Adrenal gland (tissue), 12 donors: ENCODE measurements around the gene CAPN2. TPM values are rescaled to one million over a fixed set of nuclear protein-coding genes. Genes with fewer than 3 reads are reported as not detected.

Source experiments
- DNase-seq, 7 donors: peaks; one replicate each; pipeline ENCODE4 v3.0.0-alpha.2; 2019 to 2020
- H3K27ac ChIP-seq, 5 donors: fragments of 200-600 bp; sonication (generic) in 4 of 5; 1 replicate in 3 of 5; 2 replicates in 2 of 5; pipeline versions ENCODE4 v1.5.1 to v1.8.0; 2016 to 2020; ENCODE audit warnings: mild to moderate bottlenecking in 1 of 5
- H3K27me3 ChIP-seq: fragments of 200-600 bp; 2 replicates; pipeline ENCODE4 v1.8.0; 2021
- H3K36me3 ChIP-seq, 2 donors: fragments of 200-600 bp; replicated peaks in 1 of 2; 1 replicate in 1 of 2; 2 replicates in 1 of 2; pipeline versions ENCODE4 v1.5.1 to v1.8.0; 2018 to 2022
- H3K4me1 ChIP-seq, 2 donors: fragments of 200-600 bp; replicated peaks in 1 of 2; 1 replicate in 1 of 2; 2 replicates in 1 of 2; pipeline versions ENCODE4 v1.5.1 to v1.8.0; 2018 to 2021
- H3K4me3 ChIP-seq, 4 donors: fragments of 200-600 bp; sonication (generic) in 3 of 4; one replicate each; pipeline ENCODE4 v1.5.1; 2016 to 2018
- H3K9me3 ChIP-seq, 3 donors: fragments of 200-600 bp; sonication (generic) in 1 of 3; replicated peaks in 1 of 3; 1 replicate in 2 of 3; 2 replicates in 1 of 3; pipeline versions ENCODE4 v1.5.1 to v1.8.0; 2016 to 2021
- CTCF ChIP-seq, 6 experiments: fragments of 450-650 bp in 4 of 6; fragments of 200-600 bp in 2 of 6; sonication (generic) in 1 of 6; IDR thresholded peaks; 1 replicate in 5 of 6; 2 replicates in 1 of 6; pipeline versions ENCODE4 v1.5.1 to v1.8.0; 2016 to 2021; ENCODE audit warnings: antibody characterized with exemption in 6 of 6, mild to moderate bottlenecking in 2 of 6, moderate library complexity in 1 of 6
- POLR2A ChIP-seq, 2 donors: fragments of 450-650 bp; IDR thresholded peaks; one replicate each; pipeline ENCODE4 v1.6.1; 2017; ENCODE audit warnings: antibody characterized with exemption in 2 of 2, mild to moderate bottlenecking in 2 of 2, moderate library complexity in 1 of 2
- WGBS, 4 donors: extraction: QIAGEN DNeasy Blood & Tissue Kit in 2 of 4; methylation state at CpG; one replicate each; pipeline versions ENCODE4 v1.1.5 to v1.1.7; 2013 to 2017; 5-methylcytosine and 5-hydroxymethylcytosine counted together
- intact Hi-C, 2 donors: fragments of 100-400 bp; cut with DNase I; formaldehyde crosslinking; loops; one replicate each; pipeline versions ENCODE4 v1.14.1 to v1.15.0; 2022 to 2023
- polyA plus RNA-seq, 3 donors: library from polyadenylated mRNA; stranded (reverse); fragments of 200-250 nt in 2 of 3; fragments of 350-450 nt in 1 of 3; fragmentation: Illumina TruSeq in 1 of 3; extraction: RNeasy Lipid Tissue Mini Kit (QIAGEN cat#74804) in 1 of 3; gene quantifications; one replicate each; pipeline ENCODE4 v1.2.3, GENCODE V29; 2013 to 2014
- total RNA-seq, 9 donors: library from RNA; depleted of rRNA in 4 of 9; stranded (reverse); fragments of >200 nt in 4 of 9; fragments of 120-200 nt in 1 of 9; fragmentation: NEBNext Ultra II Directional in 1 of 9; extraction: Animal tissue kit (Norgen Biotek cat#: 25700) in 1 of 9; gene quantifications; one replicate each; pipeline versions ENCODE4 v1.1.0 to v1.2.4, GENCODE V29; 2013 to 2023
- donor health status: healthy with polysubstance abuse.
- donor health status: Bipolar disorder and iron deficiency.
- donor health status: DM: yes; HTN: yes; CAD: no.
- donor health status: DM: no; HTN: no; CAD: no.
- donor health status: DM: no; HTN: no; CAD: no.
- donor health status: DM: yes; HTN: yes; CAD: no.

The CAPN2 gene
- total and polyA plus RNA-seq, 12 donors: 110 to 366 (median 199) TPM

- Histone ChIP-seq H3K27me3 (no peaks in the 10 kb centered on the region), H3K9me3 (no peaks in the 10 kb centered on the region), H3K36me3 (peaks cover 0 to 26% of the 10 kb centered on the region in 2 donors), H3K4me3 (no peak overlapping the region), H3K4me1 (peaks cover 36 to 50% of the 10 kb centered on the region in 2 donors), H3K27ac (peak overlapping the region in 3 of 5 donors; percentile 40 to 57 (median 55))
- TF ChIP-seq CTCF (IDR thresholded peaks at IDR 0.05): no peak
- peak in 1 of 2 donors; percentile 46 for TF ChIP-seq POLR2A (IDR thresholded peaks at IDR 0.05)
- DNase-seq: peak in 6 of 7 donors; percentile 55 to 85 (median 82)
- intact Hi-C loops: loop anchor here in 1 of 2 donors (5.0 kb wide), 1 partner anchor 32 kb away; no protein-coding TSS in a partner anchor
- WGBS, 4 donors: 59 to 73% (median 60%) methylated on average over 8 to 9 of the region's 9 CpGs
These were observed 2.7 kb downstream of the CAPN2 start for GRCh38 chr1:223714849-223715603.

- 53 to 87% (median 64%) methylated on average over 6 of the region's 6 CpGs for WGBS, 4 donors
- Histone ChIP-seq H3K4me3 (no peak overlapping the region), H3K27ac (peak overlapping the region in 3 of 5 donors; percentile 40 to 57 (median 55)), H3K9me3 (no peaks in the 10 kb centered on the region), H3K27me3 (no peaks in the 10 kb centered on the region), H3K36me3 (peaks cover 0 to 32% of the 10 kb centered on the region in 2 donors), H3K4me1 (peaks cover 40 to 56% of the 10 kb centered on the region in 2 donors)
- no peak for TF ChIP-seq POLR2A (IDR thresholded peaks at IDR 0.05)
- TF ChIP-seq CTCF (IDR thresholded peaks at IDR 0.05): no peak
- DNase-seq: no peak
- intact Hi-C loops: no loop called here
These were observed 3.3 kb downstream of the CAPN2 start for GRCh38 chr1:223715604-223716172.

- Histone ChIP-seq H3K4me3 (no peak overlapping the region), H3K27ac (peak overlapping the region in 3 of 5 donors; percentile 7 to 57 (median 40)), H3K4me1 (peaks cover 47 to 63% of the 10 kb centered on the region in 2 donors), H3K27me3 (no peaks in the 10 kb centered on the region), H3K36me3 (peaks cover 0 to 34% of the 10 kb centered on the region in 2 donors), H3K9me3 (no peaks in the 10 kb centered on the region)
- no peak for TF ChIP-seq POLR2A (IDR thresholded peaks at IDR 0.05)
- no peak for TF ChIP-seq CTCF (IDR thresholded peaks at IDR 0.05)
- 51 to 78% (median 59%) methylated on average over 4 to 7 of the region's 7 CpGs for WGBS, 4 donors
- intact Hi-C loops: no loop called here
- no peak for DNase-seq
These were observed 4.0 kb downstream of the CAPN2 start for GRCh38 chr1:223716302-223716862.

- intact Hi-C loops: no loop called here
- no peaks in the 10 kb centered on the region for H3K9me3 ChIP-seq
- DNase-seq: no peak
- TF ChIP-seq CTCF (IDR thresholded peaks at IDR 0.05): no peak
- no peak for TF ChIP-seq POLR2A (IDR thresholded peaks at IDR 0.05)
- H3K27ac ChIP-seq: peak overlapping the region in 2 of 5 donors; percentile 7 to 40
- H3K4me3 ChIP-seq: no peak overlapping the region
- peaks cover 0 to 34% of the 10 kb centered on the region in 2 donors for H3K36me3 ChIP-seq
- H3K27me3 ChIP-seq: no peaks in the 10 kb centered on the region
- H3K4me1 ChIP-seq: peaks cover 52 to 67% of the 10 kb centered on the region in 2 donors
- WGBS, 4 donors: 84 to 93% (median 89%) methylated on average over 5 of the region's 5 CpGs
These were observed 4.8 kb downstream of the CAPN2 start for GRCh38 chr1:223717123-223717522.
